Thyroid gland (tissue), 4 donors: ENCODE measurements around the gene KATNAL1.

Experiments
- CTCF ChIP-seq, 6 experiments: fragments of 200-600 bp in 3 of 6; fragments of 450-650 bp in 3 of 6; sonication (generic) in 3 of 6; IDR thresholded peaks; one replicate each; pipeline ENCODE4 v1.5.1; 2016 to 2019; ENCODE audit warnings: antibody characterized with exemption in 6 of 6, mild to moderate bottlenecking in 2 of 6, inconsistent platforms in 1 of 6, moderate library complexity in 1 of 6
- POLR2A ChIP-seq, 2 donors: fragments of 450-650 bp; IDR thresholded peaks; one replicate each; pipeline ENCODE4 v1.6.1; 2017; ENCODE audit warnings: antibody characterized with exemption in 2 of 2, mild to moderate bottlenecking in 2 of 2, moderate library complexity in 1 of 2

- no peak for TF ChIP-seq CTCF (IDR thresholded peaks at IDR 0.05)
- TF ChIP-seq POLR2A (IDR thresholded peaks at IDR 0.05) = no peak
These were observed 49.8 kb downstream of the KATNAL1 start for GRCh38 chr13:30257468-30258099.
